Calu3 (cell line): ENCODE results near the gene KRTAP5-8. TPM values are rescaled to one million over a fixed set of nuclear protein-coding genes. Genes with fewer than 3 reads are reported as not detected.
A peak's percentile ranks its signal among the peaks of the same experiment; 100 is the strongest.
"Not testable (repeated sequence)": the region's sequence is repeated elsewhere in the genome, so short reads cannot be mapped to it uniquely, and the experiment has no call there.

Source experiments
- BruUV-seq: library from RNA; stranded (reverse); fragments of 400-500 nt; replicated peaks from 2 replicates; lab custom pipeline; 2021; lab: Mats Ljungman, UMichigan
- CTCF ChIA-PET: fragments of 300-600 bp; sonication (Branson Sonifier 250); formaldehyde crosslinking; loops from one replicate; lab custom pipeline; 2022; ENCODE audit warnings: antibody characterized with exemption; lab: Charles Lee
- DNase-seq: peaks from one replicate; pipeline ENCODE4 v3.0.0; 2022
- H3K27ac Mint-ChIP-seq: one replicate; pipeline ENCODE4 v1.8.0; 2022; ENCODE audit warnings: mixed read lengths; ENCODE audit not compliant: unreplicated experiment
- H3K27me3 Mint-ChIP-seq: one replicate; pipeline ENCODE4 v1.8.0; 2022; ENCODE audit warnings: mixed read lengths; ENCODE audit not compliant: unreplicated experiment
- H3K36me3 Mint-ChIP-seq: one replicate; pipeline ENCODE4 v1.8.0; 2022; ENCODE audit warnings: mild to moderate bottlenecking, moderate library complexity, mixed read lengths; ENCODE audit not compliant: insufficient read depth, unreplicated experiment
- H3K4me1 Mint-ChIP-seq: one replicate; pipeline ENCODE4 v1.8.0; 2022; ENCODE audit warnings: mild to moderate bottlenecking, low read depth, mixed read lengths; ENCODE audit not compliant: unreplicated experiment
- H3K4me3 Mint-ChIP-seq: one replicate; pipeline ENCODE4 v1.8.0; 2022; ENCODE audit warnings: mild to moderate bottlenecking, low read depth, moderate library complexity, mixed read lengths; ENCODE audit not compliant: unreplicated experiment
- H3K9me3 Mint-ChIP-seq: one replicate; pipeline ENCODE4 v1.8.0; 2022; ENCODE audit warnings: low read depth, mixed read lengths; ENCODE audit not compliant: unreplicated experiment
- CTCF ChIP-seq: fragments of 200-600 bp; IDR thresholded peaks from one replicate; pipeline ENCODE4 v1.8.0; 2022; ENCODE audit warnings: antibody characterized with exemption; ENCODE audit not compliant: unreplicated experiment
- intact Hi-C: fragments of 100-400 bp; cut with micrococcal nuclease; formaldehyde crosslinking; loops from one replicate; pipeline ENCODE4 v1.10.0; 2022; ENCODE audit not compliant: unreplicated experiment
- total RNA-seq: library from RNA; stranded (reverse); gene quantifications from 2 replicates; pipeline ENCODE4 v1.2.3, GENCODE V29; 2022

Gene KRTAP5-8
- total RNA-seq, 1 experiment from 2014 or later, result not detected

GRCh38 chr11:71577469-71578004 lies 39.7 kb downstream of the KRTAP5-8 start:
- H3K4me1 Mint-ChIP-seq, result peaks cover 23% of the 10 kb centered on the region
- no peak for TF ChIP-seq CTCF
- no peak overlapping the region for H3K27ac Mint-ChIP-seq
- no peak for DNase-seq
- no peaks in the 10 kb centered on the region for H3K9me3 Mint-ChIP-seq
- no peaks in the 10 kb centered on the region for H3K36me3 Mint-ChIP-seq
- peaks cover 63% of the 10 kb centered on the region for H3K27me3 Mint-ChIP-seq
- intact Hi-C loops, result no loop called here
- no TSS peak for BruUV-seq
- CTCF ChIA-PET, result interaction anchor here (0.6 kb wide), 1 partner anchor 754 kb away, joined by 5 read pairs; no protein-coding TSS in a partner anchor
- no peak overlapping the region for H3K4me3 Mint-ChIP-seq

DNA sequence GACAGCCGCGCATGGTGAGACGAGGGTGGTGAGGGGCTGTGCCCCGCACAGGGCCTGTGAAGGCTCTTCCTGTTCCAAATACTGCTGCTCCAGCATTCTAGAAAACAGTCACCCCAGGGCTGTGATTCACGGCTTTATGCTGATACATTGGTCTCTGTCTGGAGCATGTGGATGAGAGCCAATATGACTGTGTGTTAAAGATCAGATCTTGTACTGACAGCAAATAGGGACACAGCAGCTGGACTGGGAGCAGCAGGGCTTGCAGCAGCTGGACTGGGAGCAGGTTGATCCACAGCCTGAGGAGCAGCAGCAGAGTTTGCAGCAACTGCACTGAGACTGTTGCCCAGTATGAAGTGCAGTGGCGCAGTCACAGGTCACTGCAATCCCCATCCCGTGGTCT lies 41.7 kb downstream of the KRTAP5-8 start:
- DNase-seq, intact Hi-C loops, BruUV-seq, H3K4me3 Mint-ChIP-seq, H3K36me3 Mint-ChIP-seq, H3K9me3 Mint-ChIP-seq, H3K27ac Mint-ChIP-seq: not testable (repeated sequence)
- CTCF ChIA-PET, result interaction anchor here (0.6 to 0.9 kb wide), 4 partner anchors 10 to 207 kb away, joined by 3 to 5 read pairs (median 4); no protein-coding TSS in a partner anchor
- peaks cover 46% of the 10 kb centered on the region for H3K27me3 Mint-ChIP-seq
- peaks cover 23% of the 10 kb centered on the region for H3K4me1 Mint-ChIP-seq

DNA sequence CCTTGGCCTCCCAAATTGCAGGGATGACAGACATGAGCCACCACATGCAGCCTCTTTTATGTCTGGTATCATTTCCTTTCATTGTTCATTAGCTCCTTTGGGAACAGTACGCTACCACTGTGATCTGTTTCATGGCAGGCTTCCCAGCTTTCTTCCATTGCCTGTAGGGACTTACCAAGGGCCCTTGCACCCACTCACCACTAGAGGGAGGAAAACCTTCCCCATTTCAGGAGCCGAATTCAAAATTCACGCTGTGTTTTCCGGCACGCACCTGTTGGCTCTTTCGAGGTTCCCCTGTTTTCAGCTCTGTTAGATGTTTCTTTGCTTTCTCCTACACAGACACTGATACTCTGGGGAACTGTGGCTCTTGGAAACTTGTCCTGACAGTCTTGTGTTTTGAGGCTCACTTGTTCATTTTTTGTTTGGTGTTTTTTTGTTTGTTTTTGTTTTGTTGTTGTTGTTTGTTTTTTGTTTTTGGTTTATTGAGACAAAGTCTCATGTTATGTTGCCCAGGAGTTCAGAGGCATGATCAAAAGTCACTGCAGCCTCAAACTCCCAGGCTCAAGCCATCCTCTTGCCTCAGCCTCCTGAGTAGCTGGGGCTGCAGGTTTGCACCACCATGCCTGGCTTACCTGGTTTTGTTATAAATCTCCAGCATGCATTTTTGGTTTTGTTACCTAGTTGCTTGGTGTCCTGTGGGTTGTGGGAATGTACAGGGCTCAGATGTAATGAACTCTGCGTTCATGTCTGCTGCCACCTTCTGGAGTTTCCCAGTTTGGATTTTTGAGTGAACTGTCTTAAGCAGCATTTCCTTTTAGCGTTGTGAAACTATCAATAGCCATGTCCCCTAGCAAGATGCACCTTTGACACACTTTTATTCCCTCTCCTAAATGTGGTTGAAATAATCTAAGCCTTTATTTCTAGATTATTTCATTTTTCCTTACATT lies 42.5 kb downstream of the KRTAP5-8 start:
- peak; percentile 69 for DNase-seq
- peak; percentile 79 for TF ChIP-seq CTCF
- BruUV-seq, result no TSS peak
- Mint-ChIP-seq H3K36me3 (no peaks in the 10 kb centered on the region), H3K4me3 (no peak overlapping the region), H3K9me3 (no peaks in the 10 kb centered on the region), H3K27ac (no peak overlapping the region), H3K4me1 (peaks cover 23% of the 10 kb centered on the region), H3K27me3 (peaks cover 38% of the 10 kb centered on the region)
- CTCF ChIA-PET, result interaction anchor here (0.6 to 0.9 kb wide), 4 partner anchors 9 to 206 kb away, joined by 3 to 5 read pairs (median 4); no protein-coding TSS in a partner anchor
- intact Hi-C loops, result no loop called here

DNA sequence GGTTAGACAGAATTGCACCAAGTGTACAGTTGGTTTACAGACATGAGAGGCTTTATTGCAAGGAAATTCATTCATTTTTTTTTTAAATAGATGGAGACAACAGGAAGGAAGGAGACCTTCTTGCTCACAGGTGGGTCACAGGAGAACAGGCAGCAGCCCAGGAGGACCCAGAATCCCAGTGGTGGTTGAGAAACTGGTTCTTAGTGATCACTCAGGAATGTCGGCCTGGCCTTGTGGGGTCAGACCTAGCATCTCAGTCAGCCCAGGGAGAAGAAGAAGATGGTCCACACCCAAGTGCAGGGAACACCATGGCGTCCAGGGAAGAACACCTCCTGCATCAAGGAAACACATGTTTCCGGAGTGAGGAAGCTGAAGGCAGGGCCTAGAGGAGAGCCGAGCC lies 44.0 kb downstream of the KRTAP5-8 start:
- no peak for TF ChIP-seq CTCF
- peaks cover 27% of the 10 kb centered on the region for H3K27me3 Mint-ChIP-seq
- no peak overlapping the region for H3K27ac Mint-ChIP-seq
- BruUV-seq, result no TSS peak
- intact Hi-C loops, result no loop called here
- no peaks in the 10 kb centered on the region for H3K36me3 Mint-ChIP-seq
- no peaks in the 10 kb centered on the region for H3K9me3 Mint-ChIP-seq
- no peak overlapping the region for H3K4me3 Mint-ChIP-seq
- peaks cover 23% of the 10 kb centered on the region for H3K4me1 Mint-ChIP-seq
- CTCF ChIA-PET, result no interaction called here
- no peak for DNase-seq
